CD4-positive, alpha-beta T cell treated with Interleukin-17A for 4 hours (primary cell): ENCODE measurements around the gene RAB7A.

Experiments used
- DNase-seq: peaks from one replicate; pipeline ENCODE4 v3.0.0-alpha.2; 2020; ENCODE audit warnings: mixed read lengths

RAB7A gene

GRCh38 chr3:128858167-128858566, 132.2 kb downstream of the RAB7A start:
- DNase-seq, result no peak

DNA sequence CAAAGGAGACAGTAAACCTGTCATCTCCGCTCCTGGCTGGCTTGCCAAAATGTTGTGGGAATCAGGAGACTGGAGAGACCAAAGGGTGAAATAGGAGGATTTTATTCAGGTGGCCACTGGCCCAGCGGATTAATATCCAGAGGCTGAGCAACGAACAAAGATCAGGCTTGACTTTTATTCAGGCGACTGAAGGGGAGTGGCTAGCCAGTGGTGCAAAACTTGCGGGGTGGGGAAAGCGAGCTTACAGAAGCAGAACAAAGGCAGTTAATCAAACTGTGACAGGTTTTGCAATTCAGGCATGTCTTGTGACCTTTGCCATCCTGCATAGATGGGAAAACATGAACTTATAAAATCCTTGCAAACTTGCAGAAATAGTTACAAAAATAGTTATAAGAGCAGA, 133.6 kb downstream of the RAB7A start:
- DNase-seq, result no peak

- no peak for DNase-seq
Observed at GRCh38 chr3:128861491-128861890, 135.5 kb downstream of the RAB7A start.

- DNase-seq, result peak; percentile 21
Observed at GRCh38 chr3:128863560-128863959, 137.6 kb downstream of the RAB7A start.
